Chondrocyte (in vitro differentiated cells): Measurements from ENCODE around the gene CSNK1G1. TPM values are rescaled to one million over a fixed set of nuclear protein-coding genes. Genes with fewer than 3 reads are reported as not detected.

ENCODE experiments used
- DNase-seq: peaks from one replicate; pipeline ENCODE4 v3.0.0; 2021; ENCODE audit warnings: mixed read lengths, low spot score
- H3K27ac Mint-ChIP-seq: one replicate; pipeline ENCODE4 v1.8.0; 2021; ENCODE audit warnings: mild to moderate bottlenecking, moderate library complexity, mixed read lengths; ENCODE audit not compliant: unreplicated experiment
- H3K27me3 Mint-ChIP-seq: 2 replicates; pipeline ENCODE4 v1.8.0; 2021; ENCODE audit warnings: low read depth, mixed read lengths
- H3K36me3 Mint-ChIP-seq: 2 replicates; pipeline ENCODE4 v1.8.0; 2021; ENCODE audit warnings: low read depth, mixed read lengths
- H3K4me1 Mint-ChIP-seq: 2 replicates; pipeline ENCODE4 v1.8.0; 2021; ENCODE audit warnings: low read depth, mild to moderate bottlenecking, mixed read lengths
- H3K4me3 Mint-ChIP-seq: one replicate; pipeline ENCODE4 v1.8.0; 2021; ENCODE audit warnings: mild to moderate bottlenecking, moderate library complexity, mixed read lengths; ENCODE audit not compliant: unreplicated experiment
- H3K9me3 Mint-ChIP-seq: 2 replicates; pipeline ENCODE4 v1.8.0; 2021; ENCODE audit warnings: low read depth, mixed read lengths
- total RNA-seq: library from RNA; stranded (reverse); gene quantifications from 3 replicates; pipeline ENCODE4 v1.2.1, GENCODE V29; 2021
- TF ChIP-seq, protein P1 (sequence below): fragments of 200-600 bp; sonication (generic); IDR thresholded peaks from 2 replicates; pipeline ENCODE4 v1.5.0; 2021; ENCODE audit warnings: antibody characterized with exemption, mild to moderate bottlenecking, moderate library complexity

The CSNK1G1 gene
- total RNA-seq, 1 donor from 2014 or later: 20.1 TPM

DNA sequence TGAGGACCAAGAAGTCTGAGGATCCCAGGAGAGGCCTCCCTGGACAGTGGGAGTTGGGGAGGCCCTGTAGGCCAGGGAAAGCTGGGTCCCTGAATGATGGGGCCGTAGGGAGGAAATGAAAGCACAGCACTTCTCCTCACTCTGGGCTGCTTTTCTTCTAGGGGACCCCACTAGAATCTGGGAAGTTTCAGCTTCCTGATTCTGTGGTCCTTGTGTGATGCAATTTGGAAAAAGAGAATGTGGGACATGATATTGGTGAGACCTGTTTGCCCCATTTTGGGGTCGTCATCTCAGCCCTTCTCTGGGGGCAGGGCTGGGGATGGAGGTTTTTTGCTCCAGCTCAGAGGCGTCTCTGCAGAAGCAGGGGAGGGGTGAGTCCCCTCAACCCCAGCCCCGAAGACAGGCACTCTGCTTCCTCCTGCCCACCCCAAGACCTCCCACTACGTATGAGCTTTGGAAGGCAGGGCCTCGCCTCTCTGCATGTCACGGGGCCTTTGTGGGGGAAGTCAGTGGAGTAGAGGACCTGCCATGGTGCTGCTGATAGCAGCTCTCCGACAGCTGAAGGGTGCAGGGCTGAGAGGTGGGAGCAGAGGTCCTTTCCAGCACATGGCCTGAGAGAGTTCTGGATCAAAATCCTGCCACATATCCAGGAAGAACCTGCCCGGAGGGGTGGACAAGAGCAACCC lies 205.9 kb downstream of the CSNK1G1 start:
- TF ChIP-seq, protein P1, sequence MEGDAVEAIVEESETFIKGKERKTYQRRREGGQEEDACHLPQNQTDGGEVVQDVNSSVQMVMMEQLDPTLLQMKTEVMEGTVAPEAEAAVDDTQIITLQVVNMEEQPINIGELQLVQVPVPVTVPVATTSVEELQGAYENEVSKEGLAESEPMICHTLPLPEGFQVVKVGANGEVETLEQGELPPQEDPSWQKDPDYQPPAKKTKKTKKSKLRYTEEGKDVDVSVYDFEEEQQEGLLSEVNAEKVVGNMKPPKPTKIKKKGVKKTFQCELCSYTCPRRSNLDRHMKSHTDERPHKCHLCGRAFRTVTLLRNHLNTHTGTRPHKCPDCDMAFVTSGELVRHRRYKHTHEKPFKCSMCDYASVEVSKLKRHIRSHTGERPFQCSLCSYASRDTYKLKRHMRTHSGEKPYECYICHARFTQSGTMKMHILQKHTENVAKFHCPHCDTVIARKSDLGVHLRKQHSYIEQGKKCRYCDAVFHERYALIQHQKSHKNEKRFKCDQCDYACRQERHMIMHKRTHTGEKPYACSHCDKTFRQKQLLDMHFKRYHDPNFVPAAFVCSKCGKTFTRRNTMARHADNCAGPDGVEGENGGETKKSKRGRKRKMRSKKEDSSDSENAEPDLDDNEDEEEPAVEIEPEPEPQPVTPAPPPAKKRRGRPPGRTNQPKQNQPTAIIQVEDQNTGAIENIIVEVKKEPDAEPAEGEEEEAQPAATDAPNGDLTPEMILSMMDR: no peak
- no peak for DNase-seq
- Mint-ChIP-seq H3K4me3 (no peak overlapping the region), H3K27me3 (no peaks in the 10 kb centered on the region), H3K27ac (no peak overlapping the region), H3K9me3 (no peaks in the 10 kb centered on the region), H3K4me1 (peaks cover 17% of the 10 kb centered on the region), H3K36me3 (peaks cover 2% of the 10 kb centered on the region)

DNA sequence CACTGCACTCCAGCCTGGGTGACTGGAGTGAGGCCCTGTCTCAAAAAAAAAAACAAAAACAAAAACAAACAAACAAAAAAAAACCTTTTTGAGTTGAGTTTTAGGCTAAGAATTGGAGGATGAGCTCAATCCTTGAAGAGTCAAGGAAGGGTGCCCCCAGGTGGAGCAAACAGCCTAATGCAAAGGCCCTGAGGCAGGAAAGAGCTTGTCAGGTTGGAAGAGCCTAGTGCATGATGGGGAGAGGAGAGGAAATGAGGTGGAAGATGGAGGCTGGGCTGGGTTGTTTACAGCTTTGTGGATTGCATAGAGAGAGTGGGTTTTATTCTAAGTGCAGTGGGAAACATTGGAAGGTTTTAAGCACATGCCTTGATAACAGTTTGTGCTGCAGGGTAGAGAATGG lies 206.5 kb downstream of the CSNK1G1 start:
- Mint-ChIP-seq H3K9me3 (no peaks in the 10 kb centered on the region), H3K27ac (no peak overlapping the region), H3K4me3 (no peak overlapping the region), H3K36me3 (peaks cover 4% of the 10 kb centered on the region), H3K27me3 (no peaks in the 10 kb centered on the region), H3K4me1 (peaks cover 22% of the 10 kb centered on the region)
- TF ChIP-seq, protein P1: no peak
- no peak for DNase-seq

DNA sequence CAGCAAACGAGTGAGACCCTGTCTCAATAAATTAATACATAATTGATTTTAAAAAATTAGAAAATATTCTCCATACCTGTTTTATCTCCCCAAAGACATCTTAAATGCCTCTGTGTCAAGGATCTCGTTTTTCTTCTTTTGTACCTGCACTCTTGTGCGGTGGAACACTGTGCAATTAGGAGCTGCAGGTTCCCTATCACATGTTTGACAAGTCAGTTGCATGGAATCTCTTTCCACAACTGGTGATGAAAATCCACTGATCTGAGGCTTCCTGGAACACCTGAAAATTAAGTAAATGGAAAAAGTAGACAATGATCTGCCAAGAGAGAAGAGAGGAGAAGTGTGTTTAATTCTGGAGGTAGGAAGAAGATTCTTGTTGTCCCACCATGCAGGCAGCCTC lies 207.4 kb downstream of the CSNK1G1 start:
- H3K36me3 Mint-ChIP-seq: peaks cover 4% of the 10 kb centered on the region
- no peak overlapping the region for H3K4me3 Mint-ChIP-seq
- peaks cover 19% of the 10 kb centered on the region for H3K4me1 Mint-ChIP-seq
- H3K27ac Mint-ChIP-seq: no peak overlapping the region
- H3K9me3 Mint-ChIP-seq: no peaks in the 10 kb centered on the region
- no peaks in the 10 kb centered on the region for H3K27me3 Mint-ChIP-seq
- TF ChIP-seq, protein P1: no peak
- DNase-seq: no peak

DNA sequence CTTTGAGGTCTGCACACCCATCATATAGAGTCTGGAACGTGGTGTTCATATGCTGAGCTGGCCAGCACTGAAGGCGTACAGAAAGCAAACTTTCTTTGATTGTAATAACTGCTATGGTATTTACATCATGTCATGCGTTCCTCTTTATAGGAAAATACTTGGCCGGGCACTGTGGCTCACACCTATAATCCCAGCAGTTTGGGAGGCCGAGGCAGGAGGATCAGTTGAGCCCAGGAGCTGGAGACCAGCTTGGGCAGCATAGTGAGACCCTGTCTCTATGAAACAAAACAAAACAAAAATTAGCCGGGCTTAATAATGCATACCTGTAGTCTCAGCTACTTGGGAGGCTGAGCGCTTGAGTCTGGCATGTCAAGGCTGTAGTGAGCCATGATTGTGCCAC lies 207.8 kb downstream of the CSNK1G1 start:
- Mint-ChIP-seq H3K27ac (no peak overlapping the region), H3K9me3 (no peaks in the 10 kb centered on the region), H3K36me3 (peaks cover 4% of the 10 kb centered on the region), H3K27me3 (no peaks in the 10 kb centered on the region), H3K4me1 (peaks cover 16% of the 10 kb centered on the region), H3K4me3 (no peak overlapping the region)
- DNase-seq: no peak
- TF ChIP-seq, protein P1: no peak

DNA sequence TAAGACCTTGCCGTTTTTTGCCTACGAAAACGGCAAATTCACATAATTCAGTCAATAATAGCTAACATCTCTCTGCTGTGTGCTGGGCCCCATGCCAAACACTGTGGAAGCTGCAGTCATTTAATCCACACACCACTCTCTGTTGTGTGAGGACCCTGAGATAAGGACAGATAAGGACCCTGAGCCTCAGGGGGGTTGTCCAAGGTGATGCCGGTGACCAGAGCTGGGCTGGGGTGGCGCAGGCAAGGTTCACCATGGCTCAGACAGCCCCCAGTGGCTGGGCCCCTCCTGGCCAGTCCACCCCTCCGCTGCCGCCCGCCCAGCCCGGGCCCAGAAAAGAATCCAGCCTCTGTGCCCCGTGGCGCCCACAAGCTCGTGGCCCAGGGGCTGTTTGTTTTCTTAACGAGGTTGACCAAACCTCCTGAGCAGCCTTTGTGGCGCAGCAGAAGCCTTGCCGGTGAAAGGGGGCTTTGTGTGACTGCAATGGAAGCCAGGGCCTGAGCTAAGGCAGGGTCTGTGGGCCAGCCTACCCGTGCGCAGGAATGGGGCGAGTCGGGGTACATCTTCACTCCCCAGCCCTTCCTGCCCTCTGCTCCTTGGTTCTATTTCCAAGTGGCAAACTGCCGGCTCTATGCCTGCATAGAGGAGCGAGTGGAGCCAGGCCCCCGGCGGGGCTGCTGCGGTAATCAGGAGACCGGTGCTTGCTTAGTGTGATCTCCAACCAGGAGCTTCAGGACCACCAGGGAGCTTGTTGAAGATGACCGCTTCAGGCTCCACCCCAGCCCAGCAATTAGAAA lies 208.9 kb downstream of the CSNK1G1 start:
- no peak for DNase-seq
- TF ChIP-seq, protein P1: no peak
- no peak overlapping the region for H3K27ac Mint-ChIP-seq
- peaks cover 12% of the 10 kb centered on the region for H3K4me1 Mint-ChIP-seq
- H3K36me3 Mint-ChIP-seq: peaks cover 9% of the 10 kb centered on the region
- no peaks in the 10 kb centered on the region for H3K9me3 Mint-ChIP-seq
- no peak overlapping the region for H3K4me3 Mint-ChIP-seq
- no peaks in the 10 kb centered on the region for H3K27me3 Mint-ChIP-seq
